MM.1S (cell line): ENCODE results near the gene ABCD1.

Experiments used
- CTCF ChIP-seq: fragments of 300-600 bp; sonication (generic); IDR thresholded peaks from 2 replicates; pipeline ENCODE4 v1.5.1; 2016; ENCODE audit warnings: antibody characterized with exemption, low read length, mixed read lengths
- EZH2 ChIP-seq: fragments of 300-600 bp; sonication (generic); optimal IDR thresholded peaks from 2 replicates; pipeline ENCODE3; 2017; ENCODE audit warnings: low read depth, mild to moderate bottlenecking, antibody characterized with exemption, low read length, mixed read lengths

DNA sequence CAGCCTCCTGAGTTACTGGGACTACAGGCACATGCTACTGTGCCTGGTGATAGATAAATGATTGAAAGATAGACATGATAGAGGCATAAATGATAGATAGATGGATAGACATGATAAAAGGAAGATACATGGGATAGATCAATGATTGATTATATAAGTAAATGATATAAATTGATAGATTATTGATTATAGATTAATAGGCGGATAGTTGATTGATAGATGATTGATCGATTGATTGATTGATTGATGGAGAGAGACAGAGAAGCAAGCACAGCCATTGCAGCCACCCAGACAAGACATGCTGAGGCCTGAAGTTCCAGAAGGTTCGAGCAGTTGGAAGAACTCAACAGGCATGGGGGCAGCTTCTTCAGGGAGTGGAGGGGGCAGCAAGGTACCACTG is 21.7 kb downstream of the ABCD1 start:
- no peak for TF ChIP-seq CTCF
- no peak for TF ChIP-seq EZH2
